ENCODE measurements around the gene ME3. TPM values are rescaled to one million over a fixed set of nuclear protein-coding genes. Genes with fewer than 3 reads are reported as not detected.

ME3 gene
- total RNA-seq, 2 donors from 2014 or later, result 62.4 to 62.5 TPM

DNA sequence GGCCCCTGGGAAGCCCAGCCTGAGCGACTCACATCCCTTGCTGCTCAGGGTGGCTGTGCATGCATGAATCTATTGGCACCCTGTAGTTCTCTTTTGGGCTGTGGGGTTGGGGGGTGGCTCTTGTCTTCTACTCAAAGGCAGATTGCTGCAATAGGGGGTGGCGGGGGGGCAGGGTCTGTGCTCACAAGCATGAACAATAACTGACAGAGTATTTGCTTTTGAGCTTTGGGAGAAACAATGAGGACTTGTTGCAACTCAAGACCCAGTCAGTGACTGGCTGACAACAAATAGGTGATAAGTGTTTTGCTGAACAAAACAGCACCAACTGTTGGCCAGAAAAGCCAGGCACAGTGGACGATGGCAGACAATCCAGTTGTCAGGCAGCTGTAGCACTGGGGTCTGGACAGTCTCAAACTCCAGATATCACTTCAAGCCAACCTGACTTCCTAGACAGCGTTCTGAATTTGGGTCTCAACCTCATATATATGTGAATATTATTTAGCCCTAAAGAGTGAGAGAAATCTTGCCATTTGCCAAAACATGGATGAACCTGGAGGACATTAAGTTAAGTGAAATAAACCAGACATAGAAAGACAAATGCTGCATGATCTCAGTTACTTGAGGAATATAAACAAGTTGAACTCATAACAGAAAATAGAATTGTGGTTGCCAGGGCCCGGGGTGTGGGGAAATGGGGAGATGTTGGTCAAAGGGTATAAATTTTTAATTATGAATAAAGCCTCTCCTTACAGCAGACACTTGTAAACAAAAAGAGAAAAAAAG lies 61.7 kb downstream of the ME3 start:
- ATAC-seq (ENCODE audit: insufficient number of reproducible peaks, low FRiP score, low read depth), result no peak
- Histone ChIP-seq H3K4me1 (ENCODE audit: control insufficient read depth in 1 of 2, low read depth in 2 of 2) (peaks cover 7 to 13% of the 10 kb centered on the region in 2 donors), H3K4me3 (no peak overlapping the region), H3K27me3 (replicated peaks; ENCODE audit: insufficient read depth) (no peaks in the 10 kb centered on the region), H3K9me3 (no peaks in the 10 kb centered on the region), H3K36me3 (no peaks in the 10 kb centered on the region), H3K27ac (no peak overlapping the region)
- no peak for TF ChIP-seq CTCF (IDR thresholded peaks at IDR 0.05)
- DNase-seq (ENCODE audit: low spot score), result no peak

- Histone ChIP-seq H3K4me1 (ENCODE audit: control insufficient read depth in 1 of 2, low read depth in 2 of 2) (peaks cover 7 to 13% of the 10 kb centered on the region in 2 donors), H3K27me3 (replicated peaks; ENCODE audit: insufficient read depth) (no peaks in the 10 kb centered on the region), H3K4me3 (peak overlapping the region; percentile 41), H3K27ac (no peak overlapping the region), H3K9me3 (no peaks in the 10 kb centered on the region), H3K36me3 (no peaks in the 10 kb centered on the region)
- peak; percentile 60 for ATAC-seq (ENCODE audit: insufficient number of reproducible peaks, low FRiP score, low read depth)
- peak; percentile 85 for TF ChIP-seq CTCF (IDR thresholded peaks at IDR 0.05)
- DNase-seq (ENCODE audit: low spot score), result no peak
Observed at GRCh38 chr11:86608251-86608799, 64.1 kb downstream of the ME3 start.

- H3K9me3 ChIP-seq, result no peaks in the 10 kb centered on the region
- DNase-seq (ENCODE audit: low spot score) (no peak), ATAC-seq (ENCODE audit: insufficient number of reproducible peaks, low FRiP score, low read depth) (no peak)
- no peak overlapping the region for H3K27ac ChIP-seq
- peaks cover 7 to 13% of the 10 kb centered on the region in 2 donors for H3K4me1 ChIP-seq (ENCODE audit: control insufficient read depth in 1 of 2, low read depth in 2 of 2)
- no peak for TF ChIP-seq CTCF (IDR thresholded peaks at IDR 0.05)
- no peaks in the 10 kb centered on the region for H3K36me3 ChIP-seq
- H3K4me3 ChIP-seq, result no peak overlapping the region
- H3K27me3 ChIP-seq (replicated peaks; ENCODE audit: insufficient read depth), result no peaks in the 10 kb centered on the region
Observed at GRCh38 chr11:86606836-86607481, 65.5 kb downstream of the ME3 start.

DNA sequence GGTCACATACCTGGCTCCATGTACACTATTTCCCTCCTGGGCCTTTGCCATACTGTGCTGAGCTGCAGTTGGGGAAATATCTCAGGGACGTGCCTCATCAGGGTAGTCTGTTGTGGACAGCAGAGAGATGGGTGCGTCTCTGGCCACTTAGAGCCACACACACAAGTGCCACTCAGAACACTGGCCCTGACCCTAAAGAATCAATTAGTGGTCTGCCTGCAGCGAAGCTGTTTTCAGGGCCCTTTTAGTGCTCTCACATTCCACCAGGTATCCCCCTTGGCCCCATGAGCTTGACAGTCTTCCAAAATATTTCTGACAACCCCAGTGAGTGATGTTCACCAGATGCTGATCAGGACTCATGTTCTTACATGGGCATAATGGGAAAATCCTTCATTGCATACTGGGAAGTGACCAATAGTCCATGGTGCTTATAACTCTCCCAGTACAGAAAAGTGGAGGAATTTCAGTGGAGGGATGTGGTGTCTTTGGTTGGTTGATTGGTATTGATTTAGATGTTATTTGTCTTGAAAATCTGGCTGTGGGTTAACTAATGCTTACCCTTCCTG lies 66.1 kb downstream of the ME3 start:
- Histone ChIP-seq H3K27ac (no peak overlapping the region), H3K36me3 (no peaks in the 10 kb centered on the region), H3K9me3 (no peaks in the 10 kb centered on the region), H3K27me3 (replicated peaks; ENCODE audit: insufficient read depth) (no peaks in the 10 kb centered on the region), H3K4me1 (ENCODE audit: control insufficient read depth in 1 of 2, low read depth in 2 of 2) (peaks cover 7 to 13% of the 10 kb centered on the region in 2 donors), H3K4me3 (no peak overlapping the region)
- no peak for TF ChIP-seq CTCF (IDR thresholded peaks at IDR 0.05)
- ATAC-seq (ENCODE audit: insufficient number of reproducible peaks, low FRiP score, low read depth), result no peak
- DNase-seq (ENCODE audit: low spot score), result no peak

Measured in thoracic aorta (tissue), 2 donors.